ENCODE data around the gene SPG21.

The SPG21 gene

DNA sequence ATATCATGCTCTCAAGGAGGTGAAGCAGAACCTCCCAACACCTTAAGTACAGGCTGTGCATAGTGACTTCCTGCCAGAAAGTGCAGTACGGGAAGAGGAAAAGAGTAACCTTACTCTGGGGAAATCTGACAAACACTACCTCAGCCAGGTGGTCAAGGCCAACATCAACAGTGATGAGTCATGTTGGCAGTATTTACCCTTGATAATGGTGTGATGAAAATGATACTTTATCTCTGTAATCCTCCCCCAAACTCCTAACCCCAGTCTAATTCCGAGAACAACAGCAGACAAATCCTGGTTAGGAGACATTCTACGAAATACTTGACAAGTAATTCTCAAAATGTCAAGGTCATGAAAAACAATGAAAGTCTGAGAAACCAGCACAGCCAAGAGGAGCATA, 51.5 kb downstream of the SPG21 start:
- DNase-seq (ENCODE audit: low read depth in 3 of 3) = no peak

DNA sequence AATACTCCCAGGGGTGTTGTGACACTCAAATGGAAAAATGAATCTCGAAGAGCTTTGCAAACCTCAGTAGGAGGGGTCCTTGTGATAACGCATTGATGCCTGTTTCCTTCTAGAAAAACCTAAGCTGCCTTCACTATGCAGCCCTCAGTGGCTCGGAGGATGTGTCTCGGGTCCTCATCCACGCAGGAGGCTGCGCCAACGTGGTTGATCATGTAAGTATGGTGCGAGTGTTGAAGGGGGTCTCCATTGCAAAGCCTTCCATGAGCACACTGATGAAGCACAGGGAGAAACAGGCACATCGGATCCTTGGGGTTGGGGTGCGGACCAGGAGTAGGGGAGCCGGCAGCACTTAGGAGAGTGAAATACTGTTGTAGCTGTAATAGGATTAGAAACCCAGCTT, 55.7 kb downstream of the SPG21 start:
- no peak for DNase-seq (ENCODE audit: low read depth in 3 of 3)

DNA sequence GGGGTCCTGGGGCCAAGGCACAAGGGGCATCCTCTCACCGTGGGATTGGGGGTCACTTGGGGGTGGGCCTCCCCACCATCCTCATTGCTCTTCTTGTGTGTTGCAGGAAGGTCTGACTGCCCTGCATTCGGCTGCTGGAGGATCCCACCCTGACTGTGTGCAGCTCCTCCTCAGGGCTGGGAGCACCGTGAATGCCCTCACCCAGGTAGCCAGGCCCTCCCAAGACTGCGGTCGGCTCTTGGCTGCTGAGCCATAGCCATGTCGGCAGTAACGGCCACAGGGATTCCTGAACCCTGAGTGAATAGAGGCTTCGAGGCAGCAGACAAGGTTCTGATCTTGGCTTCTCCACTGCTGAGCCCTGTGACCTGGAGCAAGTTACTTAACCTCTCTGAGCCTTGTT, 58.3 kb downstream of the SPG21 start:
- DNase-seq (ENCODE audit: low read depth in 3 of 3) = no peak

DNA sequence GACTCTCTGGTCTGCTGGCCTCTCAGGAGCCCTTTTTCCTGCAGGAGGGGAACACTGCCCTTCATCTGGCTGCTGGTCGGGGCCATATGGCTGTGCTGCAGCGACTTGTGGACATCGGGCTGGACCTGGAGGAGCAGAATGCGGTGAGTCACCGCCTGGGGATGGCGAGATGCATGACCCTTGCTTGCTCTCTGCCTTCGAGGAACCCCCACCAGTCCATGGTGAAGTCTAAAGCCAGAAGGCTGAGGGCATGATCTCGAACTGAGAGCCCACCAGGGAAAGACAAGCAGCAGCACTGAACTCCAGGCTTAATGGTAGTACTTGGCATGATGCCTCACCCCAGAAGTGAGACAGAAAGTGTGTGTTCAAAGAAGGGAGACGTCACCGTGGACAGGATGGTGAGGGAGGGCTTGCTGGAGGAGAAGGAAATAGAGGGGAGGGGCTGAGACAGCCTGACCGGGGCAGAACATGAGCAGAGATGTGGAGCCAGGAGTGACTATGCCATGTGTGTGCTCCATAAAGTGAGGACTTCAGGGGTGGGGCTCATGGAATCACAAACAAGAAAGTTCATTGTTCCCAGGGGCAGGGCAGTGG, 58.8 kb downstream of the SPG21 start:
- no peak for DNase-seq (ENCODE audit: low read depth in 3 of 3)

DNA sequence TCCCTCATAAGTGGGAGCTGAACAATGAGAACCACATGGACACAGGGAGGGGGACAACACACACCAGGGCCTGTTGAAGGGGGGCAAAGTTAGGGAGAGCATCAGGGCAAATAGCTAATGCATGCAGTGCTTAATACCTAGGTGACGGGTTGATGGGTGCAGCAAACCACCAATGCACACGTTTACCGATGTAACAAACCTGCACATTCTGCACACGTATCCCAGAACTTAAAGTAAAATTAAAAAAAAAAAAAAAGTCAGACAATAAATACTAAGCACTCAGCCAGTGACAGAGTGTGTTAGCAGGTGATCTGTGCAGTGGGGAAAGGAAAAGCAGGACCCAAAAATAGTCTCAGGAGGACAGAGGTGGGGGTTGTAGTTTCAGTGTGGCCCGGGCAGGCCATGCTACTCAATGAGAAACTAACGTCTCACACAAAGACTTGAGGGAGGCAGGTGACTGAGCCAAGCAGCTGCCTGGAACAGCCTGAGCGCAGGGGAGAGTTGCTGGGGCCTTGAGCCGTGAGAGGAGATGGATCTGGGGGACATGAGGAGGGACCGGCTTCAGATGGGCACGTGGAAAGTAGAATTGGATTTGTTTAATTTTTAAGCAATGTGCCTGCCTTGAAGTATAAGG, 59.6 kb downstream of the SPG21 start:
- no peak for DNase-seq (ENCODE audit: low read depth in 3 of 3)

DNA sequence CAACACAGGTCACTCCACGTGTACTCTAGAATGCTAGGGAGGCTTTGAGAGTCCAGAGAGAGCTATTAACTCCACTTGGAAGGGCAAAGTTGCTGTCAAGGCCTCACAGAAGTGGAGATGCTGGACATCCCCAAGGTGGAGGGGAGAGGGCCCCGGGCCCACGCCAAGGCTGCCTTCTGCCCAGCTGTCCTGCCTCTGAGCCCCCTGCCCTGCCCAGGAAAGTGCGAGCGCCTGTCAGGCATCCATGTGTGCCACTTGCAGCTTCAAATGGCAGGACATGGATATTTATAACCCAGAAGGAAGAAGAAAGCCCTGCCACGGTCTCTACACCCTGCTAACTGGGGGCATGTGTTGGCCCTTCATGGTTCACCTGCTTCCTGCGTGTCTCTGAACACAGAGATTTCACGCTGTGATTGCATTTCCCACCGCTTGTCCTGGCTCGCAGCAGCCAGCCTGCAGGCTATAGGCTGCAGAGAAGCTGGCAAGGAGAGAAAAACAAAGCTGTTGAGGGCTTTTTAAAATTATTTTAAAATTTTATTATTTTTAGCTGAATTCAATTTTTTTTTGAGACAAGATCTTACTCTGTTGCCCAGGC, 61.0 kb downstream of the SPG21 start:
- DNase-seq (ENCODE audit: low read depth in 3 of 3) = no peak

DNA sequence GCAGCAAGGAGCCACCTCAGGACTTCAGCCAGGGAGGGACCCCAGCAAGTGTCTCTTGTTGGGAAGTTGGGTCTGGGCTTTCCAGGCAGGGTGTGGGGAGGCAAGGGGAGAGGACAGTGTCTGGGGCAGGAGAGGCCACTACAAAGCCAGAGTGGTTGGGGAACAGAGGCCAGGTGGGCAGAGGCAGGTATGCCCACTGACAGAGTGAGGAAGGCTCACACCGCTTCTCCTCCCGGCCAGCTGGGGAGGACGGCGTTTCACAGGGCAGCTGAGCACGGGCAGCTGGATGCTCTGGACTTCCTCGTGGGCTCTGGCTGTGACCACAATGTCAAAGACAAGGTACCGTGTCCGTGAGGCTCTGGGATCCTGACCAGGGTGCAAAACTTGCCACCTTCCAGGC, 63.1 kb downstream of the SPG21 start:
- DNase-seq (ENCODE audit: low read depth in 3 of 3) = no peak

DNA sequence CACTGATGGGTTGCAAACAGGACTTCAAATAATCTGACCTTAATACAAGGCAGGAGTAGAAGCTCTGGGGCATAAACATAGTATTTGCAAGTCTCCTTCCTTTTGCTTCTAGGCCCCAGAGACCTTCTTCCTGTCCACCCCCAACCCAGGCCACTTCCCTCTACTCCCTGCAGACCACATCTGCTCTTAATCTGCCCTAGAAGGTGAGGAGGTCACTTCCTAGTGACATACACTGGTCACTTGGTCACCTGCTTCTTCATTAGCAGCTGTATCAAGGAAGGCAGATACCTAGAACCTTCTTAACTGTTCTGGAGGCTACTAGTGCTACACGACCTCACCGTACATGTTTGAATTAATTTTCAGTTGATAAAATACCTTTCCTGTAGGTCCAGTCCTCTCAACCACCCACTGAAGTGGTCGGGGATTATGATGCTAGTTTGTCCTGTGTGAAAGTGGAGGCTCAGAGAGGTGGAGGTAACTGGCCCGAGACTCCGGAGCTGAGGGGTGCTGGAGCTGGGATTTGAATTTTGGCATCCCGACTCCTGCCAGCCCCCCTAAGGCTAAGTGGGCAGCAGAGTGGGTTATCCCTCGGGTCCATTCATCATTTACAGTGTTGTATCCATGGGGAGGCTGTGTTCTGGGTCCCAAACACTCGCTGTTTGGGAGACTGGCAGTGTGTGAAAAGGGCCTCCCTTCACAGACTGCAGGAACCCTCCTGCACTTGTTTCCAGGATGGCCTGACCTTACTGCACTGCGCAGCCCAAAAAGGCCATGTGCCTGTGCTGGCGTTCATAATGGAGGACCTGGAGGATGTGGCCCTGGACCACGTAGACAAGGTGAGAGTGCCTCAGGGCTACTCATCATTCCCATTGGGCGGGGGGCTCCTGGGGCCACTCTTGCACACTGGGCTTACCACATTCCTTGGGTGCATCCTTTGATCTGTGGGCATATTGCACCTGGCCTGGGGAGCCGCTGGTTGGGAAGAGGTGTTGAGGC, 64.1 kb downstream of the SPG21 start:
- no peak for DNase-seq (ENCODE audit: low read depth in 3 of 3)

DNA sequence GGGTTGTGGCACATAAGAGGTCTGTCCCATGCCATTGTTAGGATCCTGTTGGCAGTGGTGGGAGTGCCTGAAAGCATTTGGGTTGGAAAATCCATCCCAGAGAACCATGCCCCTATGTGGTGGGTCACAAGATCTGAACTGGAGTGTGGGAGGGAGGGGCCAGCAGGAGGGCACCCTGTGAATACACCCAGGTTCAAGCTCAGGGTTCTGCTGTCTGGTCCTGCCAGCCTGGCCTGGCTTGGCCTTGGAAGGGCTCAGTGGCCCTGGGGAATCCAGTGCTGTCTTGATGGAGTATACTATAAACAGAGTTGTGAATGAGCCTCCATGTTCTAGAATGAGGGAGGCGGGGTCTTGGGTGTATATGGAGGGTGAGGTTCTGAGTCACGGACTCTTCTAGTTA, 66.2 kb downstream of the SPG21 start:
- DNase-seq (ENCODE audit: low read depth in 3 of 3) = no peak

DNA sequence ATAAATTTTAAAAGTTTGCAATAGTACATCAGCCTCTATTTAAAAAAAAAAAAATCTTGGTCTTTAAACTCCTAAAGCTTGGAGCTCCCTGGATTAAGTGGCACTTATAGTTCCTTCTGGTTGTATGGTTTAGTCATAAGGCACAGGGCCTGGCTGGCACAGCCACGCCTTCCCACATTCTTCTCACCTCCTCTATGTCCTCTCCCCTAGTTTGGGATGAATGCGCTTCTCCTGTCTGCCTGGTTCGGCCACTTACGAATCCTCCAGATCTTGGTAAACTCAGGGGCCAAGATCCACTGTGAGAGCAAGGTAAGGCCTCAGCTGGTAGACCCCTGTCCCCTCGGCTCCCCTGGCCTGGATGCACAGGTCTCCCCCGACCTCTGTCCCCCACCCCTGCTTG, 68.0 kb downstream of the SPG21 start:
- no peak for DNase-seq (ENCODE audit: low read depth in 3 of 3)

DNA sequence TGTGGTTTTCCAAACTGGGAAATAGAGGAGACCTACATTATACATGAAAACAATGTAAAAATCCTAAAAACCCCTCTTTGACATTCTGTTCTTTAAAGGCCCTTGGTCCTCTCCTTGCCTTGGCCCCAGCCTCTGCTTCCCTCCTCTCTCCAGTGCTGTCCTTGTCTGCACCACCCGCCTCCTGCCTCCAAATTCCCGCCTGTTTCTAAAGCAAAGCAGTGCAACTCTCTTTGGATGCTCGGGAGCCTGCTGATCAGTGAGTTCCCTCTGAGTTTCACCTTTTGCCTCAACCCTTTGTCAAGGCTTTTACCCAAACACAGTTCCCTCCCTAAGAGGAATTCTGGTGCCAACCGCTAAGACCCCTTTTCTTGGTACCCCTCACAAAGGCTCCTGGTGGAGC, 70.0 kb downstream of the SPG21 start:
- no peak for DNase-seq (ENCODE audit: low read depth in 3 of 3)

DNA sequence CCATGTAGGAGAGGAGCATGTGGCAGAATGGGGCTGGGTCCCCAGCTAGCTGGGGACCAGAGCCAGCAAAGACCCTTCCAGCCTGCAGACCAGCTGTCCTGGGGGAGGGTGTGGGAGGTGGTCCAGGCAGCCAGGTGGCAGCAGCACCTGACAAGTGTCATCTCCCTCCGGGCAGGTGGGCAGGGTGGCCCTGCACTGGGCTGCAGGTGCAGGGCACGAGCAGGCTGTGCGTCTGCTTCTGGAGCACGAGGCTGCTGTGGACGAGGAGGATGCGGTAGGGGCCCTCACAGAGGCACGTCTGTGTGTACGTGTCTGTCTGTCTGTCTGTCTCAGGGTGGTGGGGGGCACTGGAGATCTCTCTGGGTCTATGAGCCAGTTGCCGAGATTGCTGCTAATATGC, 72.5 kb downstream of the SPG21 start:
- DNase-seq (ENCODE audit: low read depth in 3 of 3) = no peak

DNA sequence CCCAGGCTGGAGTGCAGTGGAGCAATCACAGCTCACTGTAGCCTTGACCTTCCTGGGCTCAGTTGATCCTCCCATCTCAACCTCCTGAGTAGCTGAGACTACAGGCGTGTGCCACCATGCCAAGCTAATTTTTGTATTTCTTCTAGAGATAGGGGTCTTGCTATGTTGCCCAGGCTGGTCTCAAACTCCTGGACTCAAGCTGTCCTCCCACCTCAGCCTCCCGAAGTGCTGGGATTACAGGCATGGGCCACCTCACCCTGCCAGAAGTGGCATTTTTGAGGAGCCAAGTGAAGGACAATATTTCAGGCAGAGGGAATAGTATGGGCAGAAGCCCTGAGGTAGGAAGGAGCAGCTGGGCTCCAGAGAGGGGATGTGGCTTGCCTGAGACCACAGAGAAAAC, 73.3 kb downstream of the SPG21 start:
- no peak for DNase-seq (ENCODE audit: low read depth in 3 of 3)

DNA sequence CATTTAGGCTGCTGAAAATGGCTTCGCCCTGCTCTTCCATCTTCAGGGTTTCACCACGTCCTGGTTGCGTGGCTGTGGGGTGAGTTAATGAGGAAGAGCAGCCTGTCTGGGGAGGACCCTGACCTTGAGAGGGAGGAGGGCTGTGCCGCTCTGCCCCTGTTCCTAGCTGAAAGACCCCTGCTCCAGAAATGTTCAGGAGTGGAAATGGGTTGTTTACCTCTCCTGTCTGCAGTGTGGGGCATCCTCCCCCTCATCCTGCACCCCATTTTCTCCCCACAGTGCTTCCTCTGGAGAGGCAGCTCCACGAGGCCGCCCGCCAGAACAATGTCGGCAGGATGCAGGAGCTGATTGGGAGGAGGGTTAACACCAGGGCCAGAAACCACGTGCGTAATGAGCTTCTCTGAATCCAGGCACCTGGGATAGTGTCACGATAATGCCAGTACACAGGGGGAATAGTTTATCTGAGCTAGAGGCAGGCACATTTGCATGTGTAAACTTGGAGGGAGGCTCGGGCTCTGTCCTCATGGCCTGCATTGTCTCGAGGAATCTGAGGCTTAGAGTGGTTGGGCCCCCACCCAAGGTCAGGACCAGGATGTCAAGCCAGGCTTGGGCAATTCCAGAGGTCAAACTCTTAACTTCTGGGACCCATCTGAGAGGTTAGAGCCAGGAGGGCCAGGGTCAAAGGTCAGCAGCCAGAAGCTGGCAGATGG, 74.0 kb downstream of the SPG21 start:
- DNase-seq (ENCODE audit: low read depth in 3 of 3) = no peak
